Endothelial cell (in vitro differentiated cells): ENCODE results near the gene USH2A. TPM values are rescaled to one million over a fixed set of nuclear protein-coding genes. Genes with fewer than 3 reads are reported as not detected.

Experiments
- DNase-seq: peaks from one replicate; pipeline ENCODE4 v3.0.0; 2021; ENCODE audit warnings: low spot score
- H3K27ac Mint-ChIP-seq: one replicate; pipeline ENCODE4 v1.8.0; 2021; ENCODE audit warnings: mixed read lengths, inconsistent platforms; ENCODE audit not compliant: unreplicated experiment
- H3K27me3 Mint-ChIP-seq: one replicate; pipeline ENCODE4 v1.8.0; 2021; ENCODE audit warnings: mild to moderate bottlenecking, moderate library complexity, mixed read lengths, inconsistent platforms; ENCODE audit not compliant: unreplicated experiment
- H3K36me3 Mint-ChIP-seq: one replicate; pipeline ENCODE4 v1.8.0; 2021; ENCODE audit warnings: mild to moderate bottlenecking, low read depth, mixed read lengths, inconsistent platforms; ENCODE audit not compliant: unreplicated experiment
- H3K4me1 Mint-ChIP-seq: one replicate; pipeline ENCODE4 v1.8.0; 2021; ENCODE audit warnings: mild to moderate bottlenecking, mixed read lengths, inconsistent platforms; ENCODE audit not compliant: unreplicated experiment
- H3K4me3 Mint-ChIP-seq: one replicate; pipeline ENCODE4 v1.8.0; 2021; ENCODE audit warnings: mild to moderate bottlenecking, mixed read lengths, inconsistent platforms; ENCODE audit not compliant: unreplicated experiment
- H3K9me3 Mint-ChIP-seq: one replicate; pipeline ENCODE4 v1.8.0; 2021; ENCODE audit warnings: mixed read lengths, inconsistent platforms; ENCODE audit not compliant: unreplicated experiment
- CTCF ChIP-seq: fragments of 200-600 bp; sonication (generic); IDR thresholded peaks from one replicate; pipeline ENCODE4 v1.5.0; 2021; ENCODE audit warnings: antibody characterized with exemption; ENCODE audit not compliant: unreplicated experiment
- total RNA-seq: library from RNA; stranded (reverse); fragmentation: NEBNext Ultra II Directional; extraction: Animal tissue kit (Norgen Biotek cat#: 25700); gene quantifications from one replicate; pipeline ENCODE4 v1.2.1, GENCODE V29; 2021; ENCODE audit not compliant: unreplicated experiment

Gene USH2A
- total RNA-seq, 1 donor from 2014 or later = not detected

- no peaks in the 10 kb centered on the region for H3K9me3 Mint-ChIP-seq
- no peak for TF ChIP-seq CTCF
- H3K27ac Mint-ChIP-seq = no peak overlapping the region
- no peaks in the 10 kb centered on the region for H3K4me1 Mint-ChIP-seq
- no peaks in the 10 kb centered on the region for H3K27me3 Mint-ChIP-seq
- no peak for DNase-seq
- H3K4me3 Mint-ChIP-seq = no peak overlapping the region
- no peaks in the 10 kb centered on the region for H3K36me3 Mint-ChIP-seq
Measured at GRCh38 chr1:215720126-215720525, 703.1 kb downstream of the USH2A start.

- H3K27me3 Mint-ChIP-seq = no peaks in the 10 kb centered on the region
- H3K36me3 Mint-ChIP-seq = no peaks in the 10 kb centered on the region
- DNase-seq = no peak
- no peaks in the 10 kb centered on the region for H3K9me3 Mint-ChIP-seq
- no peak overlapping the region for H3K4me3 Mint-ChIP-seq
- H3K27ac Mint-ChIP-seq = no peak overlapping the region
- no peaks in the 10 kb centered on the region for H3K4me1 Mint-ChIP-seq
- TF ChIP-seq CTCF = no peak
Measured at GRCh38 chr1:215719552-215719951, 703.7 kb downstream of the USH2A start.

- H3K27ac Mint-ChIP-seq = no peak overlapping the region
- no peaks in the 10 kb centered on the region for H3K27me3 Mint-ChIP-seq
- no peaks in the 10 kb centered on the region for H3K9me3 Mint-ChIP-seq
- DNase-seq = no peak
- no peak overlapping the region for H3K4me3 Mint-ChIP-seq
- H3K36me3 Mint-ChIP-seq = no peaks in the 10 kb centered on the region
- H3K4me1 Mint-ChIP-seq = no peaks in the 10 kb centered on the region
- no peak for TF ChIP-seq CTCF
Measured at GRCh38 chr1:215718575-215719287, 704.5 kb downstream of the USH2A start.

GRCh38 chr1:215717677-215718426 lies 705.4 kb downstream of the USH2A start:
- H3K27me3 Mint-ChIP-seq = no peaks in the 10 kb centered on the region
- no peaks in the 10 kb centered on the region for H3K36me3 Mint-ChIP-seq
- no peak overlapping the region for H3K27ac Mint-ChIP-seq
- no peak for TF ChIP-seq CTCF
- no peak overlapping the region for H3K4me3 Mint-ChIP-seq
- no peaks in the 10 kb centered on the region for H3K9me3 Mint-ChIP-seq
- H3K4me1 Mint-ChIP-seq = no peaks in the 10 kb centered on the region
- DNase-seq = no peak

GRCh38 chr1:215710899-215711225 lies 712.4 kb downstream of the USH2A start:
- Mint-ChIP-seq H3K4me3 (no peak overlapping the region), H3K27me3 (no peaks in the 10 kb centered on the region), H3K4me1 (no peaks in the 10 kb centered on the region), H3K27ac (no peak overlapping the region), H3K36me3 (no peaks in the 10 kb centered on the region), H3K9me3 (no peaks in the 10 kb centered on the region)
- no peak for DNase-seq
- no peak for TF ChIP-seq CTCF
